ENCODE measurements around the gene EXOC2.

Gene EXOC2

GRCh38 chr6:490251-491037 lies 202.5 kb downstream of the EXOC2 start:
- no peak overlapping the region for H3K4me3 ChIP-seq (ENCODE audit: control insufficient read depth, low read depth, low read length)
- DNase-seq (ENCODE audit: low read depth): no peak
- TF ChIP-seq, protein P1, sequence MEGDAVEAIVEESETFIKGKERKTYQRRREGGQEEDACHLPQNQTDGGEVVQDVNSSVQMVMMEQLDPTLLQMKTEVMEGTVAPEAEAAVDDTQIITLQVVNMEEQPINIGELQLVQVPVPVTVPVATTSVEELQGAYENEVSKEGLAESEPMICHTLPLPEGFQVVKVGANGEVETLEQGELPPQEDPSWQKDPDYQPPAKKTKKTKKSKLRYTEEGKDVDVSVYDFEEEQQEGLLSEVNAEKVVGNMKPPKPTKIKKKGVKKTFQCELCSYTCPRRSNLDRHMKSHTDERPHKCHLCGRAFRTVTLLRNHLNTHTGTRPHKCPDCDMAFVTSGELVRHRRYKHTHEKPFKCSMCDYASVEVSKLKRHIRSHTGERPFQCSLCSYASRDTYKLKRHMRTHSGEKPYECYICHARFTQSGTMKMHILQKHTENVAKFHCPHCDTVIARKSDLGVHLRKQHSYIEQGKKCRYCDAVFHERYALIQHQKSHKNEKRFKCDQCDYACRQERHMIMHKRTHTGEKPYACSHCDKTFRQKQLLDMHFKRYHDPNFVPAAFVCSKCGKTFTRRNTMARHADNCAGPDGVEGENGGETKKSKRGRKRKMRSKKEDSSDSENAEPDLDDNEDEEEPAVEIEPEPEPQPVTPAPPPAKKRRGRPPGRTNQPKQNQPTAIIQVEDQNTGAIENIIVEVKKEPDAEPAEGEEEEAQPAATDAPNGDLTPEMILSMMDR (conservative IDR thresholded peaks at IDR 0.05; ENCODE audit: control insufficient read depth, insufficient read depth, low read depth, low read length): no peak

GRCh38 chr6:489762-490161 lies 203.2 kb downstream of the EXOC2 start:
- no peak overlapping the region for H3K4me3 ChIP-seq (ENCODE audit: control insufficient read depth, low read depth, low read length)
- DNase-seq (ENCODE audit: low read depth): no peak
- TF ChIP-seq, protein P1 (conservative IDR thresholded peaks at IDR 0.05; ENCODE audit: control insufficient read depth, insufficient read depth, low read depth, low read length): no peak

- no peak for DNase-seq (ENCODE audit: low read depth)
- TF ChIP-seq, protein P1 (conservative IDR thresholded peaks at IDR 0.05; ENCODE audit: control insufficient read depth, insufficient read depth, low read depth, low read length): no peak
- H3K4me3 ChIP-seq (ENCODE audit: control insufficient read depth, low read depth, low read length): no peak overlapping the region
Measured at GRCh38 chr6:489001-489400, 203.9 kb downstream of the EXOC2 start.

DNA sequence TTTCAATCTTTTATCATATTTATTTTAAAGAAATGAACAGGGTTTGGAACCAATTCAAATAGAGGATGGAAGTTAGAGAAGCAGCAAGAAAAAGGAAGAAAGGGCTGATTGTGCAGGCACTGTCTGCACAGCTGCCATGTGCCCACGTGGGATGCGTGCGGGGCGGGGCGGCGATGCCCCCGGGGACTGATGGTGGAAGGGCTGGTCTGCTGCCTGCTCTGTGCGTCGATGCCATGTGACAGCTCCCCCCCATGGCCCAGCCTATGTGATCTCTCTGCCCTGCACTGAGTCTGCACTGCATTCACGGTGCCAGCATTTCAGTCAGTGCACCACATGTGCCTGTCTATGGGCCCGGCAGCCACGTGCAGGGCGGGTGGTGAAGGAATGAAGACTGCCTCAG lies 205.0 kb downstream of the EXOC2 start:
- no peak for DNase-seq (ENCODE audit: low read depth)
- H3K4me3 ChIP-seq (ENCODE audit: control insufficient read depth, low read depth, low read length): no peak overlapping the region
- TF ChIP-seq, protein P1 (conservative IDR thresholded peaks at IDR 0.05; ENCODE audit: control insufficient read depth, insufficient read depth, low read depth, low read length): no peak

GRCh38 chr6:485655-486170 lies 207.2 kb downstream of the EXOC2 start:
- no peak overlapping the region for H3K4me3 ChIP-seq (ENCODE audit: control insufficient read depth, low read depth, low read length)
- DNase-seq (ENCODE audit: low read depth): no peak
- TF ChIP-seq, protein P1 (conservative IDR thresholded peaks at IDR 0.05; ENCODE audit: control insufficient read depth, insufficient read depth, low read depth, low read length): no peak

DNA sequence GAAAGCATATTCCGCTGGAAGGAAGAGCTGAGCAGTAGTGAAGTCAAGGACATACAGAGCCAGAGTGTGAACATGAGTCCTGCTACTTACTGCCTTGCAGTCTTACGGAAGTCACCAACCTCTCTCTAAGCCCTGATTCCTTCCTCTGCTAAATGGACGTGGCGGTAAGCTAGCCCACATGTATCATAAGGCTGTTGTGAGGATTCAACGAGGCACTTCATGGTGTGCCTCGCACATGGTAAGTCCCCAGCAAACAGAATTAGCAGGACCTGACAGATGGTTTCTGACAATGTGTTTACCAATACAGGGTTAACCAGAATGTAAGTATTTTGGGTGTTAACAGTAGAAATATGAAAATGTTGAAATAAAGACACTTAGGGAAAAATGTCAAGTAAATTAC lies 208.2 kb downstream of the EXOC2 start:
- H3K4me3 ChIP-seq (ENCODE audit: control insufficient read depth, low read depth, low read length): no peak overlapping the region
- DNase-seq (ENCODE audit: low read depth): no peak
- TF ChIP-seq, protein P1 (conservative IDR thresholded peaks at IDR 0.05; ENCODE audit: control insufficient read depth, insufficient read depth, low read depth, low read length): no peak
